SK-N-SH (cell line): ENCODE measurements around the gene ITGB8.

Experiments
- CHD2 ChIP-seq: fragments of 150-350 bp; IDR thresholded peaks from 2 replicates; pipeline ENCODE4 v1.6.1; 2018; ENCODE audit warnings: low read length; ENCODE audit not compliant: partially characterized antibody
- ELF1 ChIP-seq: IDR thresholded peaks from 2 replicates; pipeline ENCODE4 v1.4.0; 2012
- NRF1 ChIP-seq: IDR thresholded peaks from 2 replicates; pipeline ENCODE4 v1.6.1; 2012; ENCODE audit warnings: low read depth, mild to moderate bottlenecking, low read length
- POLR2AphosphoS5 ChIP-seq: IDR thresholded peaks from 2 replicates; pipeline ENCODE4 v1.6.1; 2012; ENCODE audit warnings: low read depth, low read length
- RCOR1 ChIP-seq: fragments of 150-350 bp; IDR thresholded peaks from 2 replicates; pipeline ENCODE4 v1.6.1; 2017; ENCODE audit warnings: antibody characterized with exemption, low read length
- RXRA ChIP-seq: IDR thresholded peaks from 2 replicates; pipeline ENCODE4 v1.4.0; 2012; ENCODE audit warnings: low read depth, mild to moderate bottlenecking, borderline replicate concordance
- TEAD4 ChIP-seq: IDR thresholded peaks from 2 replicates; pipeline ENCODE4 v1.4.0; 2012; ENCODE audit warnings: mild to moderate bottlenecking, borderline replicate concordance; ENCODE audit not compliant: insufficient read depth
- TF ChIP-seq, protein P1 (sequence below): fragments of 150-350 bp; IDR thresholded peaks from 2 replicates; pipeline ENCODE4 v1.6.1; 2017; ENCODE audit warnings: antibody characterized with exemption, low read length, low read depth, borderline replicate concordance
- TF ChIP-seq, protein P2 (sequence below): fragments of 200-600 bp; sonication (generic); IDR thresholded peaks from 2 replicates; pipeline ENCODE4 v1.6.1; 2017; ENCODE audit warnings: antibody characterized with exemption, mild to moderate bottlenecking, moderate library complexity
- TF ChIP-seq, protein P3 (sequence below): IDR thresholded peaks from 2 replicates; pipeline ENCODE4 v1.4.0; 2012; ENCODE audit warnings: low read depth, borderline replicate concordance

DNA sequence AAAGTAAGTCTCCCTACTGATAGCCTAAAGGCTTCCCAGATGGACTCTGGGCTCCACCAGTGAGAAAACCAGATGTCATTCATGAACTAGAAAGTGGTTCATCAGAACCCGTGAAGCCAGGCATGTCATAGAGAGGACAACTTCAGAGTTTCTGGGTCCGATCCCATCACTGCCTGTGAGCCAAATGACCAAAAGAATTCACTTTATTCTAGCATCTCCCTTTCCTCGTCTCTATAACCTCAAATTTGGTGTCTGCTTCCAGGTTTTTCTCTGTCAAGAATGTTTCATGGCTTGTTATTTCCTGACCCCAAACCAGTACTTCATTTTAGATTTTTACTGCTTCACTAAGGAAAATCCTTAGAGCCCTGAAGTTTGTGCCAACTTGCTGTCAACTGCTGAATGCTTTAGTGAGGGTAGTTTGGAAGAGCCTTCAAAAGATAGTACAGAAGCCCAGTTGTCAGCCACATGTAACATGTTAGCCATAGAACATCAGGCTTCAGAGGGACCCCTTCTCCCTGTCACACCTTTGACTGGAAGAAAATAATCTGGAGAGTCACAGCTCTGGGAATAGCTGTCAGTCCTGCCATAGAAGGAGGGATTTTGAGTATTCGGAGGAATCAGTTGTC lies 34.0 kb downstream of the ITGB8 start:
- TF ChIP-seq RXRA (no peak), RCOR1 (no peak), POLR2AphosphoS5 (no peak), ELF1 (no peak), TEAD4 (no peak), NRF1 (no peak), CHD2 (no peak)
- TF ChIP-seq, protein P1, sequence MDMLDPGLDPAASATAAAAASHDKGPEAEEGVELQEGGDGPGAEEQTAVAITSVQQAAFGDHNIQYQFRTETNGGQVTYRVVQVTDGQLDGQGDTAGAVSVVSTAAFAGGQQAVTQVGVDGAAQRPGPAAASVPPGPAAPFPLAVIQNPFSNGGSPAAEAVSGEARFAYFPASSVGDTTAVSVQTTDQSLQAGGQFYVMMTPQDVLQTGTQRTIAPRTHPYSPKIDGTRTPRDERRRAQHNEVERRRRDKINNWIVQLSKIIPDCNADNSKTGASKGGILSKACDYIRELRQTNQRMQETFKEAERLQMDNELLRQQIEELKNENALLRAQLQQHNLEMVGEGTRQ, result no peak
- TF ChIP-seq, protein P2, sequence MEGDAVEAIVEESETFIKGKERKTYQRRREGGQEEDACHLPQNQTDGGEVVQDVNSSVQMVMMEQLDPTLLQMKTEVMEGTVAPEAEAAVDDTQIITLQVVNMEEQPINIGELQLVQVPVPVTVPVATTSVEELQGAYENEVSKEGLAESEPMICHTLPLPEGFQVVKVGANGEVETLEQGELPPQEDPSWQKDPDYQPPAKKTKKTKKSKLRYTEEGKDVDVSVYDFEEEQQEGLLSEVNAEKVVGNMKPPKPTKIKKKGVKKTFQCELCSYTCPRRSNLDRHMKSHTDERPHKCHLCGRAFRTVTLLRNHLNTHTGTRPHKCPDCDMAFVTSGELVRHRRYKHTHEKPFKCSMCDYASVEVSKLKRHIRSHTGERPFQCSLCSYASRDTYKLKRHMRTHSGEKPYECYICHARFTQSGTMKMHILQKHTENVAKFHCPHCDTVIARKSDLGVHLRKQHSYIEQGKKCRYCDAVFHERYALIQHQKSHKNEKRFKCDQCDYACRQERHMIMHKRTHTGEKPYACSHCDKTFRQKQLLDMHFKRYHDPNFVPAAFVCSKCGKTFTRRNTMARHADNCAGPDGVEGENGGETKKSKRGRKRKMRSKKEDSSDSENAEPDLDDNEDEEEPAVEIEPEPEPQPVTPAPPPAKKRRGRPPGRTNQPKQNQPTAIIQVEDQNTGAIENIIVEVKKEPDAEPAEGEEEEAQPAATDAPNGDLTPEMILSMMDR, result no peak
- TF ChIP-seq, protein P3, sequence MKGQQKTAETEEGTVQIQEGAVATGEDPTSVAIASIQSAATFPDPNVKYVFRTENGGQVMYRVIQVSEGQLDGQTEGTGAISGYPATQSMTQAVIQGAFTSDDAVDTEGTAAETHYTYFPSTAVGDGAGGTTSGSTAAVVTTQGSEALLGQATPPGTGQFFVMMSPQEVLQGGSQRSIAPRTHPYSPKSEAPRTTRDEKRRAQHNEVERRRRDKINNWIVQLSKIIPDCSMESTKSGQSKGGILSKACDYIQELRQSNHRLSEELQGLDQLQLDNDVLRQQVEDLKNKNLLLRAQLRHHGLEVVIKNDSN, result no peak
